GM21619 (cell line): Measurements from ENCODE around the gene PYDC1.
"Not testable (repeated sequence)": the region's sequence is repeated elsewhere in the genome, so short reads cannot be mapped to it uniquely, and the experiment has no call there.

Source experiments
- ATAC-seq: cut with Tn5 transposase; IDR thresholded peaks from one replicate; pipeline ENCODE4 v1.9.1; 2021; ENCODE audit not compliant: unreplicated experiment

Gene PYDC1

GRCh38 chr16:31179747-31180459 is 37.0 kb downstream of the PYDC1 start, which contains the start of gene FUS:
TSS of gene FUS (plus strand) at chr16:31180139. CDS start at chr16:31180215, 76 bp downstream.
- ATAC-seq: peak; percentile 37

GRCh38 chr16:31179219-31179746 is 37.7 kb downstream of the PYDC1 start:
- peak; percentile 2 for ATAC-seq

- ATAC-seq: no peak
Observed at GRCh38 chr16:31177136-31177535, 39.8 kb downstream of the PYDC1 start.

GRCh38 chr16:31170048-31170447 is 46.9 kb downstream of the PYDC1 start:
- ATAC-seq: not testable (repeated sequence)

- no peak for ATAC-seq
Observed at GRCh38 chr16:31168848-31169247, 48.1 kb downstream of the PYDC1 start.

GRCh38 chr16:31167315-31167714 is 49.6 kb downstream of the PYDC1 start:
- no peak for ATAC-seq
